HG02938 (cell line): ENCODE results near the gene RUFY1.
"Not testable (repeated sequence)": the region's sequence is repeated elsewhere in the genome, so short reads cannot be mapped to it uniquely, and the experiment has no call there.

Experiments used
- ATAC-seq: cut with Tn5 transposase; IDR thresholded peaks from one replicate; pipeline ENCODE4 v1.9.1; 2021; ENCODE audit warnings: mild to moderate bottlenecking, moderate library complexity; ENCODE audit not compliant: unreplicated experiment

Gene RUFY1

GRCh38 chr5:179550511-179551342, at the start of gene RUFY1:
Gene RUFY1, plus strand, starts transcription at chr5:179550554. Its CDS starts 16 bp downstream, at chr5:179550570.
- peak; percentile 78 for ATAC-seq

GRCh38 chr5:179501997-179502396, 48.4 kb upstream of the RUFY1 start:
- not testable (repeated sequence) for ATAC-seq

- not testable (repeated sequence) for ATAC-seq
These were observed 47.9 kb upstream of the RUFY1 start for GRCh38 chr5:179502420-179502819.

- no peak for ATAC-seq
These were observed 46.2 kb upstream of the RUFY1 start for GRCh38 chr5:179504191-179504590.

GRCh38 chr5:179504600-179505396, 45.6 kb upstream of the RUFY1 start:
- no peak for ATAC-seq

GRCh38 chr5:179505636-179506261, 44.6 kb upstream of the RUFY1 start:
- no peak for ATAC-seq

- ATAC-seq, result no peak
These were observed 41.1 kb upstream of the RUFY1 start for GRCh38 chr5:179509239-179509638.

- ATAC-seq, result no peak
These were observed 40.5 kb upstream of the RUFY1 start for GRCh38 chr5:179509845-179510244.

- ATAC-seq, result no peak
These were observed 37.8 kb upstream of the RUFY1 start for GRCh38 chr5:179512452-179513000.

GRCh38 chr5:179515501-179515900, 34.9 kb upstream of the RUFY1 start:
- not testable (repeated sequence) for ATAC-seq

GRCh38 chr5:179516221-179516620, 34.1 kb upstream of the RUFY1 start:
- ATAC-seq, result no peak

GRCh38 chr5:179517746-179518145, 32.6 kb upstream of the RUFY1 start:
- ATAC-seq, result not testable (repeated sequence)

- not testable (repeated sequence) for ATAC-seq
These were observed 32.0 kb upstream of the RUFY1 start for GRCh38 chr5:179518369-179518768.

- not testable (repeated sequence) for ATAC-seq
These were observed 30.8 kb upstream of the RUFY1 start for GRCh38 chr5:179519416-179520070.

- ATAC-seq, result not testable (repeated sequence)
These were observed 28.2 kb upstream of the RUFY1 start for GRCh38 chr5:179522107-179522506.

GRCh38 chr5:179526978-179527377, 23.4 kb upstream of the RUFY1 start:
- ATAC-seq, result no peak

GRCh38 chr5:179530069-179530998, 20.0 kb upstream of the RUFY1 start:
- no peak for ATAC-seq

GRCh38 chr5:179533024-179533423, 17.3 kb upstream of the RUFY1 start:
- no peak for ATAC-seq

GRCh38 chr5:179533907-179534306, 16.4 kb upstream of the RUFY1 start:
- ATAC-seq, result peak; percentile 46
